H1 (cell line): Measurements from ENCODE around the gene STK11IP. TPM values are rescaled to one million over a fixed set of nuclear protein-coding genes. Genes with fewer than 3 reads are reported as not detected.

Experiments used
- BACH1 ChIP-seq: IDR thresholded peaks from 2 replicates; pipeline ENCODE4 v1.6.1; 2012; ENCODE audit warnings: low read length, improper control_type of control experiment
- RXRA ChIP-seq: IDR thresholded peaks from 2 replicates; pipeline ENCODE4 v1.6.1; 2011; ENCODE audit warnings: low read depth, mild to moderate bottlenecking, low read length, moderate library complexity; ENCODE audit not compliant: insufficient read depth
- SP1 ChIP-seq: IDR thresholded peaks from 2 replicates; pipeline ENCODE4 v1.6.1; 2011; ENCODE audit warnings: low read depth, low read length
- TAF1 ChIP-seq: IDR thresholded peaks from 2 replicates; pipeline ENCODE4 v1.6.1; 2011; ENCODE audit warnings: mild to moderate bottlenecking, low read depth, low read length
- polyA plus RNA-seq, 7 experiments: library from polyadenylated mRNA; depleted of rRNA in 3 of 7; stranded (reverse) in 5 of 7; unstranded in 2 of 7; fragments of >200 nt in 5 of 7; fragments of 200-250 nt in 2 of 7; gene quantifications; 1 replicate in 5 of 7; 2 replicates in 1 of 7; 4 replicates in 1 of 7; pipeline versions ENCODE4 v1.2.1 to v1.2.3, GENCODE V29; 2011 to 2013; ENCODE audit warnings: missing spikeins in 2 of 7, mixed read lengths in 2 of 7
- total RNA-seq: library from RNA; stranded (reverse); fragmentation: NEBNext Ultra II Directional; extraction: Animal tissue kit (Norgen Biotek cat#: 25700); gene quantifications from 2 replicates; pipeline ENCODE4 v1.2.1, GENCODE V29; 2021

Gene STK11IP
- total and polyA plus RNA-seq, 2 of the 8 experiments (the other 6 are each of a cell fraction or from before 2014, with no cell fraction given): 18.5 to 29.6 TPM

DNA sequence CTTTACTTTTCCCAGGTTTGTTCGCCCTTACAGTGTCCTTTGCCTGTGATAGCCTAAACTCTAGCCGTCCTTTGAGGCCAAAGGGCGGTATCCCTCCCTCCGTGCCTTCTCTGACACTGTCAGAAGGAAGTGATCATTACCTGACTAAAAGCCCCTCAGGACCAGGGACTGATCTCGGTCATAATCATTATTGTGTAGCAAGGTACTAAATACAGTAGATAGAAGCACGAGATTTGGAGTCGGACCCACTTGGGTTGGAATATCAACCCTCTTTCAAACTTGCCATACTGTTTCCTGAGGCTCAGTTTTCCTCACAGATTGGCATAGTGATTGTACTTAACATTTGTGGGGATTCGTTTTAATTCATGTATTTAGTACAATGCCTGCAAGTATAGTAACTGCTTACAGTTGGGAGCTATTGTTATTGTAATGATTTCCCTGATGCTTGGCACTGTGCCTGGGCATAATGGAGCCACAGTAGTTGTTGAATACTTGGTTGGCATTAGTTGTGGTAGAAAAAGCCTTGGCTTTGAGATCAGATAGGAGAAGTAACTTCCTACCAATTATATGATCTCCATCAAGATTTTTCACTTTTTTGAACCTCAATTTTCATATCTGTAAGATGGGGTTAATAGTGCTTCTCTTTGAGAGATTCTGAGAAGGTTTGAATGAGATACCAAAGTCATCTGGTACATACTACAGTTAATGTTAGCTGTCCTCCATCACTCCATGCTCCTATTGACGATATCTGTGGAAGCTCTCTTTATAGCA, 836 bp downstream of the STK11IP start (continued):
- no peak for TF ChIP-seq RXRA
- TF ChIP-seq BACH1: no peak
- TF ChIP-seq SP1: no peak
- no peak for TF ChIP-seq TAF1
